SK-N-SH (cell line): ENCODE measurements around the gene PSMD1.

Experiments
- CHD2 ChIP-seq: fragments of 150-350 bp; IDR thresholded peaks from 2 replicates; pipeline ENCODE4 v1.6.1; 2018; ENCODE audit warnings: low read length; ENCODE audit not compliant: partially characterized antibody
- CTCF ChIP-seq: fragments of 200-600 bp; sonication (generic); IDR thresholded peaks from 2 replicates; pipeline ENCODE4 v1.6.1; 2017; ENCODE audit warnings: antibody characterized with exemption, mild to moderate bottlenecking, moderate library complexity
- JUND ChIP-seq: IDR thresholded peaks from 2 replicates; pipeline ENCODE4 v1.4.0; 2012
- POLR2AphosphoS5 ChIP-seq: IDR thresholded peaks from 2 replicates; pipeline ENCODE4 v1.6.1; 2012; ENCODE audit warnings: low read depth, low read length
- SMC3 ChIP-seq: IDR thresholded peaks from 2 replicates; pipeline ENCODE4 v1.6.1; 2012; ENCODE audit warnings: low read depth, low read length, improper control_type of control experiment
- TAF1 ChIP-seq: IDR thresholded peaks from 2 replicates; pipeline ENCODE4 v1.6.1; 2012; ENCODE audit warnings: low read depth, mild to moderate bottlenecking, low read length, moderate library complexity, borderline replicate concordance
- USF2 ChIP-seq: fragments of 150-350 bp; IDR thresholded peaks from 2 replicates; pipeline ENCODE4 v1.6.1; 2017; ENCODE audit warnings: antibody characterized with exemption, low read length, low read depth, borderline replicate concordance

- TF ChIP-seq CTCF = no peak
- TF ChIP-seq SMC3 = no peak
- no peak for TF ChIP-seq POLR2AphosphoS5
- TF ChIP-seq CHD2 = no peak
- no peak for TF ChIP-seq JUND
- TF ChIP-seq USF2 = no peak
- no peak for TF ChIP-seq TAF1
Observed at GRCh38 chr2:231088754-231089153, 32.1 kb downstream of the PSMD1 start.
